GM19099 (cell line): ENCODE results near the gene TNFRSF18.

Source experiments
- POLR2A ChIP-seq: IDR thresholded peaks from 3 replicates; pipeline ENCODE4 v1.6.1; 2011; ENCODE audit warnings: low read depth; ENCODE audit not compliant: insufficient read length; ENCODE audit errors: extremely low read depth

TNFRSF18 gene

GRCh38 chr1:1223321-1223720, 16.9 kb upstream of the TNFRSF18 start:
- no peak for TF ChIP-seq POLR2A

- TF ChIP-seq POLR2A: no peak
Measured at GRCh38 chr1:1222575-1223225, 16.3 kb upstream of the TNFRSF18 start.

DNA sequence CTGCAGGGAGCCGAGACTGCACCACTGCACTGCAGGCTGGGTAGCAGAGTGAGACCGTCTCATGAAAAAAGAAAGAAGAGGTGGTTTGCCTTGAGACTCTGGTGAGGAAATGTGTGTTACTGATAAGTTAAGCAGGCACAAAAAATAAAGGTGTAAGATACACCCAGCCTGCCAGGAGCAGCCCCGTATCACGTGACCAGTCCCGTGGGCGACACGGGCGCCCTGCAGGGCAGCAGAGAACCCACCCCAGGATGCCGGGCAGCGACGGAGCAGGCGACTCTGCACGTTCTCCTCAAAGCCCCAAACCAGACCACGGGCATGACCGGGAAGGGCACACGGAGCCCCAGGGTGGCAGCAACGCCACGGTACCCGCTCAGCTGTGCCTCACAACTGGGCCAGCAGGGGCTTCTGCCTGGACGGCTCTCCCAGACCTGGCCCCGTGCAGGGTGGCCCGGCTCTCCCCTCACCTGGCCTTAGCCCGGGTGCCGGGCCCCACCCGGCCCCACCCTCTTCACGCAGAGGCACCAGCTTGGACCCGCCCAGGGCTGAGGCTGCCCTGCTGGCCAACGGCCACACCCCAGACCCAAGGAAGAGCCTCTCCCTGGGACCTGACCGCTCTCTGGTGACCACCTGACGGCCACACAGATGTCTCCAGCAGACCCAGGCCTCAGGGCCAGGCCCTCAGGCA, 15.6 kb upstream of the TNFRSF18 start:
- TF ChIP-seq POLR2A: no peak

DNA sequence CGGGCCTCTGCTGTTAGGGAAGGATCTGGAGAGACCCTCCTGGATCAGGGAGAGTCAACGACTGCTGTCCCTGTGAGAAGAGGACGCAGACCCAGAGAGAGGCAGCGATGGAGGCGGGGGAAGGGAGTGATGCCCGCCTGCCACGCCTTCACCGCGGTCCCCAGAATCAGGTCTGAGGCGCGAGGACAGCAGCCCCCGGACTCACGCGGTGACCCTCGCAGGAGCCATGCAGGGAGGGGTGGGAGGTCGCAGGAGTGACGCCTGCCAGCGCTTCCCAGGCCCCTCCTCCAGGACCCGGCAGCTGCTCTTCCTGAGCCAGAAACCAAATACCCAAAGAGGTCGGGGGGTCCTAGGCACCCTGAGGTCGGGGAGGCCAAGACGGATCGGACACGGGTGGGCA, 13.8 kb upstream of the TNFRSF18 start:
- TF ChIP-seq POLR2A: no peak

DNA sequence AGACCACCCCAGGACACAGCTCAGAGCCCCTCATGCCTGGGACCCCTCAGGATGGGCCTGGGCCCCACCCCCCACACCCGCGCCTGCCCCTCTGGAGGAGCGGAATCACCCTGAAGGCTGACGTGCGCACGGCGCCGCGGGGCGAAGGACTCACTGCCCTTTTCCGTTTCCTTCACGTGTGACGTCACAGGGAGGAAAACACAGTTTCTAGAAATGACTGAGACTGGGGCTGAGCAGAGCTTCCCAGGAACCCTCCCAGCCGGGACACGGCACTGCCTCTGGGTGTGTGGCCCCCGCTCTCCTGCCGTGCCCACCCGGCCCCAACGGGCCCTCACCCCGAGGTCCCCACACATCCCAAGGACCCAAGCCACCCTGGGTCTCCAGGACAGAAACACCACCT, 12.9 kb upstream of the TNFRSF18 start:
- no peak for TF ChIP-seq POLR2A

DNA sequence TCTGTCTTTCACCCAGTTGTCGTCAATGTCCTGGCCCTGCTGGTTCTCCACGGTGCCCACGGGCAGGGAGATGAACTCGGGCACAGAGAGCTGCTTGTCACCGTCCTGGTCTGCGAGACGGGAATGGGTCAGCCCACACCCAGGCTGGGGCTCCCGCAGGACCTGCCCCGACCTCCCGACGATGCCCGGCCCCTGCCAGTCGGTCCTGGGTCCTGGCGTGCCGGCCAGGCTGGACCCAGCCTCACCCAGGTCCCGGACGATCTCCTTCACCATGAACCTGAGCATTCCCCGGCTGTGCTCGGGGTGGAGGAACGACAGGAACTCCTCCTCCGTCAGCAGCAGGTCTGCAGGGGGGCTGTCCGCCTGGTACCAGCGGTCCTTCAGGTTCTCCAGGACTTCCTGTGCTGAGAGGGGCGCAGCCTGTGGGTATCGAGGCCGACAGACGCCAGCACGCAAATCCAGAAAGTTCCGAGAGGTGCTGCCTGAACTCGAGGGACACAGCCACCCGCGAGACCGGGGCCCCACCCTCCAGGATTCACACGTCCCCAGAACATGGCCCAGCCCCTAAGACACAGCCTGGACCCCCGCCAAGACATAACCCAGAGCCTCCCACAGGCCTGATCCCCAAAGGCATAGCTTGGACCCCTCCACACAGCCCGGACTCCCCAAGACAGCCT, 12.3 kb upstream of the TNFRSF18 start:
- no peak for TF ChIP-seq POLR2A

DNA sequence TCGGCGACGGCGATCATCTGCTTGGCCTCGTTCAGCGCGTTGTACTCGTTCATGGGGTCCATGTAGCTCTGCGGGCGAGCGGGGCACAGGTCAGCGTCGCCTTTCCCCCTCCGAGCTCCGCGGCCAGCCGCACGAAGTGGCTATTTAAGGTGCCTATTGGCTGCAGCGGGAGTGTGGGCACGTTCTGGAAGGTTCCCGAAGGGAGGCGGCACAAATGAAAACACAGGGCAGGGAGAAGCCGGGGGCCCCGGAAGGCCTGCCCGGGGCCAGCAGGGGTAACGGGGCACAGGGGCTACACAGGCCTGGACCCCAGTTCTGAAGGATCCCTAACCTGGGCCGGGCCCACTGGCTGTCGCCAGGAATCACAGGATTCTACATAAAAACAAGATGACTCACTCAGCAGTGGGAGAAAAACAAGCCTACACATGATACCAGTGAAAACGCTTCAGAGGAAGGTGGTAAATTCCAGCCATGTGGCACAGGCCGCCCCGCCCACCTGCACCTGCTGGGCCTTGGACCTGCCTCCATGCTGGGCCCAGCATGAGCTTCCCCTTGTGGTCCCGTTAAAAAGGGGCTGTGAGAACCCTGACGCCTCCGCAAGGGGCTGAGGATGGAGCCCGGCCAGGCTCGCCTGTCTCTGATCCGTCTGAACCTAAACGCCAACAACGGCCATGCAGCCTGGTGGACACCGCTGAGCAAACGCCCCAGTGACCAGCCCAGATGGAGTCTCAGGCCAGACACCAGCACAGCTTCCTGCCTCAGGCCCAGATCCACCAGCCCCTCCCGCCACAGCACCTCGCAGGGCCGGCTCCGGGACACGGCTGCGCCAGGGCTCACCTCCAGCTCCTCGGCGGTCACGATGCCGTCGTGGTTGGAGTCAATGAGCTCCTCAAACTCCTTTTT, 11.5 kb upstream of the TNFRSF18 start:
- TF ChIP-seq POLR2A: no peak

- TF ChIP-seq POLR2A: no peak
Measured at GRCh38 chr1:1216770-1217620, 10.6 kb upstream of the TNFRSF18 start.

DNA sequence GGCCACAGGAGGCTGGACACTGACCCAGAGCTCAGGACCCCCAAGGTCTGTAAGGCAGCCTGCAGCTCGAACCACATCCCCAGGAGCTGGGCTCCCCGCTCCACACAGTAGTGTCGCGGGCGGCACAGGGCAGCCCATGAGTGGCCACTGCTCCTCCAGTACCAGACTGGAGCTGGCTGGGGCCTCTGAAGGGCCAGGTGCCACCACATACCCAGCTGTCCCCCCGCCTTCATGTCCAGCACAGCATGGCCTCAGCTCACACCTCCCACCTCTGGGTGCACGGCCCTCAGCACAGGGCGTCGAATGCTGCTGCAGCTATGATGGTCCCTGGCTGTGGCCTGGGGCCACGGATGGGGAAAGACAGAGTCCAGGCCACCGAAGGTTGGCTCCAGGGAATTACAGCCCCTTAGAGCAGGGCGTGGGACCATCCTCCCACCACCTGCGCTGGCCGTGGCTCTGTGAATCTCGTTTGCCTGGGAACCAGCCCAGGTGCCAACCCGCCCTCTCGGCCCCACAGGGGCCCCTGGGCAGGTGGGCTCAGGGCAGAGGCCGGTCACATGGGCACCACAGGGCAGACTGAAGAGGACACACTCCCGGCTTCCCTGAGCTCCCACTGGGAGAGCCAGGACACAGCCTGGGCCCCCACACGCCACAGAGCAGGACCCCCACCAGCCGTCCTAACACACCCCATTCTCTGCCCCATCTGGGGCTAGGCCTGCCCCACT, 9.7 kb upstream of the TNFRSF18 start:
- TF ChIP-seq POLR2A: no peak

GRCh38 chr1:1215080-1215676, 8.8 kb upstream of the TNFRSF18 start:
- no peak for TF ChIP-seq POLR2A

DNA sequence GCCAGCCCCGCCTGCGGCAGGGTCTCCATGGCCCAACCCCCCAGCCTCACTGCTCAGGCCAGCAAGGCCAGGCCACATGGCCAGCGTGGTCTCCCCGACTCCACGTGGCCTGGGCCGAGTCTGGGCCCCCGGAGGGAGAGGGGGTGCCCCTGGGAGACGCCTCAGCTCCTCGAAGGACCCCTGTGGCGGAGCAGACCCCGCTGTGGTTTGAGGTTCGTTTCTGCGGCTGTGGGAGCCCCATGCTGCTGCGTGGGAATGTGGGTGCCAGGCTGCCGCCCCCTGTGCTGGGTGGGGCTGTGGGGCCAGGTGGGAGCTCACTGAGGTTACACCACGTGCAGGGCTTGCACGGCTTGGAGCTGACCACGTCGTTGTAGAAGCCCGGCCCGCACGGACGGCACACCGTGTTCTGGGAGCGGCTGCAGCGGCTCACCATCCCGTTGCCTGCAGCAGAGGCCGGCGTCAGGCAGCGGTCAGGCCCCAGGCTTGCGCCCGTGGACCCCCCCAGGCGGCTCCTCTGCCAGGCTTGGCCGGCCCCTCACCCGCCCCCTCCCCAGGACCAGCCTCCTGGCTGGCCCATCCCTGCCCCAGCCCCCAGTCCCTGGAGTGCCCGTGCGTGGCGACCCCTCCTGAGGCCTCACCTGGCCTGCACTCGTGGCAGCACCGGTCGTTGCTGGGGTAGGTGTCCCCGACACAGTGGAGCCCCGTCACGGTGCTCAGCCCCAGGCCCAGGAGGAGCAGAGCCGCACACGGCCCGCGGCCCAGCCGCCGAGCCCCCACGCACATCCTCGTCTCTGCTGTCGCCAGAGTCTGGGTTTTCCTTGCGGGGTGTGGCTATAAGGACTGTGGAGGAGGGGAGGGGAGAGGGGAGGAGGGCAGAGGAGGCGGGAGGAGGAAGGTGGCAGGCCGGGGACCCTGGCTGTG, 7.2 kb upstream of the TNFRSF18 start, which contains the start of gene TNFRSF4:
TNFRSF4 (minus strand) TSS at position 809 of the 921 bp plus-strand sequence; CDS start at position 783, 26 bp downstream.
- no peak for TF ChIP-seq POLR2A

DNA sequence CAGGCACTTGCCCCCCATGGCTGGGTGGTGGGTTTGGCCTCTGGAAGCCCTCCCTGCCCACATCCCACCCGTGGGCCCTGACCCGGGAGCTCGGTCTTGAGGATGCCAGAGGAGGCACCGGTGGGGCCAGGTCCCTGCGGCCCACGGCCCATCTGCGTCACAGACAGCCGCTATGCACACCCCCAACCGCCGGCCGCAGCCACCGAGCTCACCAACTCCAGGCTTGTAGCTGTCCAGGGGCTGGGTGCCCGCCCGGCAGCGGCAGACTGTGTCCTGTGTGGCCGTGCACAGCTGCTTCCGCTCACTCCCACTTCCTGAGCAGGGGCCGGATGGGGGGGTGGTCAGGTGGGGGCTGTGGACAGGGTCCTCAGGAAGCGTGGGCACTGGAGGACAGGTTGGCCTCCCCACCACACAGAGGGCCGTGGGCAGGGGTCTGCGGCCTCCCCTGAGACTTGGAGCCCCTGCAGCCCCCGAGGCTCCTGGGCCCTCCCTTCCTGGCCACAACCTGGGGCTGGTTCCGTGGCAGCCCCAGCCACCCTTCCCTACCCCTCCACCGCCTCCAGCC, 6.5 kb upstream of the TNFRSF18 start:
- peak; percentile 41 for TF ChIP-seq POLR2A
